Neural cell (in vitro differentiated cells): Measurements from ENCODE around the gene EIF3K. TPM values are rescaled to one million over a fixed set of nuclear protein-coding genes. Genes with fewer than 3 reads are reported as not detected.

Source experiments
- H2AFZ ChIP-seq: fragments of 200-600, 300-800 bp; sonication (generic), shearing (Covaris generic); 2 replicates; pipeline ENCODE4 v1.6.0; 2014; ENCODE audit warnings: low read depth, mild to moderate bottlenecking, antibody characterized with exemption, low read length, moderate library complexity
- H3F3A ChIP-seq: fragments of 200-600 bp; shearing (Covaris generic); 2 replicates; pipeline ENCODE4 v1.6.1; 2016; ENCODE audit warnings: mild to moderate bottlenecking, moderate library complexity, mixed read lengths, antibody characterized with exemption, low read length; ENCODE audit not compliant: insufficient read depth, poor library complexity, severe bottlenecking
- H3K27ac ChIP-seq: fragments of 200-600, 300-800 bp; sonication (generic), shearing (Covaris generic); 2 replicates; pipeline ENCODE4 v1.5.1; 2014; ENCODE audit warnings: mild to moderate bottlenecking, low read length, moderate library complexity
- H3K27me3 ChIP-seq: fragments of 300-800, 200-600 bp; sonication (generic), shearing (Covaris generic); 2 replicates; pipeline ENCODE4 v1.6.0; 2014; ENCODE audit warnings: mild to moderate bottlenecking, low read depth, low read length, moderate library complexity; ENCODE audit not compliant: insufficient read depth
- H3K36me3 ChIP-seq: fragments of 300-800, 200-600 bp; sonication (generic), shearing (Covaris generic); 2 replicates; pipeline ENCODE4 v1.5.1; 2014; ENCODE audit warnings: mild to moderate bottlenecking, antibody characterized with exemption, low read length, moderate library complexity; ENCODE audit not compliant: insufficient read depth
- H3K4me2 ChIP-seq: fragments of 300-800, 200-600 bp; sonication (generic), shearing (Covaris generic); 2 replicates; pipeline ENCODE4 v1.6.0; 2014; ENCODE audit warnings: mild to moderate bottlenecking, low read length
- H3K4me3 ChIP-seq: fragments of 300-800, 200-600 bp; sonication (generic), shearing (Covaris generic); 2 replicates; pipeline ENCODE4 v1.5.1; 2014; ENCODE audit warnings: mild to moderate bottlenecking, low read length, moderate library complexity
- H3K79me2 ChIP-seq: fragments of 200-600 bp; shearing (Covaris generic); replicated peaks from 2 replicates; pipeline ENCODE4 v1.6.0; 2014; ENCODE audit warnings: mild to moderate bottlenecking, low read length, moderate library complexity; ENCODE audit not compliant: insufficient read depth
- H3K9ac ChIP-seq: fragments of 300-800, 200-600 bp; sonication (generic), shearing (Covaris generic); 2 replicates; pipeline ENCODE4 v1.6.1; 2016; ENCODE audit warnings: mild to moderate bottlenecking, low read length, mixed read lengths
- H3K9me2 ChIP-seq: fragments of 200-600 bp; shearing (Covaris generic); 2 replicates; pipeline ENCODE4 v1.6.1; 2016; ENCODE audit warnings: mild to moderate bottlenecking, low read length, mixed read lengths; ENCODE audit not compliant: insufficient read depth
- H3K9me3 ChIP-seq: fragments of 200-600, 300-800 bp; sonication (generic), shearing (Covaris generic); 2 replicates; pipeline ENCODE4 v1.6.1; 2016; ENCODE audit warnings: mild to moderate bottlenecking, mixed run types, low read length, moderate library complexity, mixed read lengths
- H4K20me1 ChIP-seq: fragments of 200-600 bp; shearing (Covaris generic); 2 replicates; pipeline ENCODE4 v1.6.1; 2016; ENCODE audit warnings: mild to moderate bottlenecking, mixed run types; ENCODE audit not compliant: insufficient read depth
- EP300 ChIP-seq: fragments of 450-650 bp; conservative IDR thresholded peaks from 2 replicates; pipeline ENCODE4 v1.6.1; 2014; ENCODE audit warnings: antibody characterized with exemption, mild to moderate bottlenecking, moderate library complexity; ENCODE audit not compliant: poor library complexity, severe bottlenecking
- EZH2 ChIP-seq: fragments of 200-600, 300-800 bp; shearing (Covaris generic), sonication (generic); IDR thresholded peaks from 2 replicates; pipeline ENCODE4 v1.6.1; 2014; ENCODE audit warnings: antibody characterized with exemption, low read length, borderline replicate concordance, mild to moderate bottlenecking; ENCODE audit not compliant: insufficient read depth, poor library complexity, severe bottlenecking
- MXI1 ChIP-seq: fragments of 450-650 bp; conservative IDR thresholded peaks from 2 replicates; pipeline ENCODE4 v1.6.1; 2014; ENCODE audit warnings: antibody characterized with exemption, mild to moderate bottlenecking; ENCODE audit not compliant: poor library complexity, severe bottlenecking
- POLR2AphosphoS5 ChIP-seq: IDR thresholded peaks from 2 replicates; pipeline ENCODE4 v1.6.1; 2012
- RAD21 ChIP-seq: fragments of 450-650 bp; conservative IDR thresholded peaks from 2 replicates; pipeline ENCODE4 v1.6.1; 2014; ENCODE audit warnings: antibody characterized with exemption, mild to moderate bottlenecking, moderate library complexity
- SMC3 ChIP-seq: fragments of 450-650 bp; conservative IDR thresholded peaks from 2 replicates; pipeline ENCODE4 v1.6.1; 2014; ENCODE audit warnings: antibody characterized with exemption, mild to moderate bottlenecking, moderate library complexity; ENCODE audit not compliant: poor library complexity
- TAF1 ChIP-seq: IDR thresholded peaks from 2 replicates; pipeline ENCODE4 v1.6.1; 2012; ENCODE audit warnings: low read depth
- polyA plus RNA-seq: library from polyadenylated mRNA; depleted of rRNA; stranded (reverse); fragments of >200 nt; gene quantifications from 2 replicates; pipeline ENCODE4 v1.2.3, GENCODE V29; 2014
- TF ChIP-seq, protein P1 (sequence below): IDR thresholded peaks from 2 replicates; pipeline ENCODE4 v1.6.1; 2012; ENCODE audit warnings: borderline replicate concordance
- TF ChIP-seq, protein P2 (sequence below): fragments of 450-650 bp; IDR thresholded peaks from 2 replicates; pipeline ENCODE4 v1.5.1; 2014; ENCODE audit warnings: antibody characterized with exemption, mild to moderate bottlenecking, moderate library complexity; ENCODE audit not compliant: poor library complexity, severe bottlenecking

Gene EIF3K
- polyA plus RNA-seq, 1 donor from 2014 or later, result 462 TPM

DNA sequence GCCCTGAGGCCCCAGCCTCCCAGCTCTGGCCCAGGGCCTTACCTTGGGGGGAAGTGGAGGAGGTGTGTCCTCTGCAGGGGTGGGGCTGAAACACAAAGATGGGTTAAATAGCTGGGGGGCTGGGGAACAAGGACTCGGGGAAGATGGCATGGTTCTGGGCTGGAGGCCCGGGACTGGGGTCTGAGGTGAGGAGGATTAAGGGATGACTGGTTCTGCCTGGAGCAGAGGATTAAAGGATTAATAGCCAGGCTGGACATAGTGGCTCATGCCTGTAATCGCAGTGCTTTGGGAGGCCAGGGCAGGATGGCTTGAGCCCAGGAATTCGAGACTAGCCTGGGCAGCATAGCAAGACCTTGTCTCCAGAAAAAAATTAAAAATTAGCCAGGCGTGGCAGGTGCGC, 12.9 kb upstream of the EIF3K start:
- TF ChIP-seq EP300 (no peak), TAF1 (no peak), MXI1 (no peak), SMC3 (no peak)
- TF ChIP-seq, protein P1, sequence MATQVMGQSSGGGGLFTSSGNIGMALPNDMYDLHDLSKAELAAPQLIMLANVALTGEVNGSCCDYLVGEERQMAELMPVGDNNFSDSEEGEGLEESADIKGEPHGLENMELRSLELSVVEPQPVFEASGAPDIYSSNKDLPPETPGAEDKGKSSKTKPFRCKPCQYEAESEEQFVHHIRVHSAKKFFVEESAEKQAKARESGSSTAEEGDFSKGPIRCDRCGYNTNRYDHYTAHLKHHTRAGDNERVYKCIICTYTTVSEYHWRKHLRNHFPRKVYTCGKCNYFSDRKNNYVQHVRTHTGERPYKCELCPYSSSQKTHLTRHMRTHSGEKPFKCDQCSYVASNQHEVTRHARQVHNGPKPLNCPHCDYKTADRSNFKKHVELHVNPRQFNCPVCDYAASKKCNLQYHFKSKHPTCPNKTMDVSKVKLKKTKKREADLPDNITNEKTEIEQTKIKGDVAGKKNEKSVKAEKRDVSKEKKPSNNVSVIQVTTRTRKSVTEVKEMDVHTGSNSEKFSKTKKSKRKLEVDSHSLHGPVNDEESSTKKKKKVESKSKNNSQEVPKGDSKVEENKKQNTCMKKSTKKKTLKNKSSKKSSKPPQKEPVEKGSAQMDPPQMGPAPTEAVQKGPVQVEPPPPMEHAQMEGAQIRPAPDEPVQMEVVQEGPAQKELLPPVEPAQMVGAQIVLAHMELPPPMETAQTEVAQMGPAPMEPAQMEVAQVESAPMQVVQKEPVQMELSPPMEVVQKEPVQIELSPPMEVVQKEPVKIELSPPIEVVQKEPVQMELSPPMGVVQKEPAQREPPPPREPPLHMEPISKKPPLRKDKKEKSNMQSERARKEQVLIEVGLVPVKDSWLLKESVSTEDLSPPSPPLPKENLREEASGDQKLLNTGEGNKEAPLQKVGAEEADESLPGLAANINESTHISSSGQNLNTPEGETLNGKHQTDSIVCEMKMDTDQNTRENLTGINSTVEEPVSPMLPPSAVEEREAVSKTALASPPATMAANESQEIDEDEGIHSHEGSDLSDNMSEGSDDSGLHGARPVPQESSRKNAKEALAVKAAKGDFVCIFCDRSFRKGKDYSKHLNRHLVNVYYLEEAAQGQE, result no peak
- no peaks in the 10 kb centered on the region for H3K79me2 ChIP-seq
- no peaks in the 10 kb centered on the region for H3K36me3 ChIP-seq
- no peak overlapping the region for H3K27ac ChIP-seq
- H3F3A ChIP-seq, result no peaks in the 10 kb centered on the region
- no peak overlapping the region for H3K9ac ChIP-seq
- no peak overlapping the region for H2AFZ ChIP-seq
- no peaks in the 10 kb centered on the region for H3K9me2 ChIP-seq
- H3K27me3 ChIP-seq, result no peaks in the 10 kb centered on the region
- H3K4me2 ChIP-seq, result no peak overlapping the region
- H3K9me3 ChIP-seq, result no peaks in the 10 kb centered on the region
- no peak overlapping the region for H3K4me3 ChIP-seq
- no peaks in the 10 kb centered on the region for H4K20me1 ChIP-seq

DNA sequence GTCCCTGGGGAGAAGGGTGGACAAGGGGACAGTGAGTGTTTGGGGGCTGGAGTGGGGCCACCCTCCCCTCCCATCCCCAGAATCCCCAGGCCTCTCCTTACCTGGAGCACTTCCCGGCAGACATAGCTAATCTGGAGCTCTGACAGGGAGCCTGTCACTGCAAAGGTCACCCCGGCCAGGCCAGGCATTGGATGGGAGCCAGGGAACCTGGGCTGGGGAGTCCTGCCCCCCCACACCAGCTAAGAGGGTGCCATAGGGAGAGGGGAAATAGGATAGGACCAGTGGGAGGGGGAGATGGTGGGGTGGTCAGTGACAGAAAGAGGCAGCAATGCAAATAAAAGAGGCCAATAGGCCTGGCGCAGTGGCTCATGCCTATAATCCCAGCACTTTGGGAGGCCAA, 4.7 kb upstream of the EIF3K start:
- Histone ChIP-seq H2AFZ (no peak overlapping the region), H3K9me3 (no peaks in the 10 kb centered on the region), H3K27ac (no peak overlapping the region), H3K4me3 (no peak overlapping the region), H3K27me3 (no peaks in the 10 kb centered on the region), H4K20me1 (no peaks in the 10 kb centered on the region), H3K36me3 (no peaks in the 10 kb centered on the region), H3K9me2 (no peaks in the 10 kb centered on the region), H3K4me2 (no peak overlapping the region), H3F3A (no peaks in the 10 kb centered on the region), H3K9ac (no peak overlapping the region), H3K79me2 (peaks cover 2% of the 10 kb centered on the region)
- no peak for TF ChIP-seq POLR2AphosphoS5
- no peak for TF ChIP-seq RAD21
- no peak for TF ChIP-seq TAF1
- TF ChIP-seq, protein P2, sequence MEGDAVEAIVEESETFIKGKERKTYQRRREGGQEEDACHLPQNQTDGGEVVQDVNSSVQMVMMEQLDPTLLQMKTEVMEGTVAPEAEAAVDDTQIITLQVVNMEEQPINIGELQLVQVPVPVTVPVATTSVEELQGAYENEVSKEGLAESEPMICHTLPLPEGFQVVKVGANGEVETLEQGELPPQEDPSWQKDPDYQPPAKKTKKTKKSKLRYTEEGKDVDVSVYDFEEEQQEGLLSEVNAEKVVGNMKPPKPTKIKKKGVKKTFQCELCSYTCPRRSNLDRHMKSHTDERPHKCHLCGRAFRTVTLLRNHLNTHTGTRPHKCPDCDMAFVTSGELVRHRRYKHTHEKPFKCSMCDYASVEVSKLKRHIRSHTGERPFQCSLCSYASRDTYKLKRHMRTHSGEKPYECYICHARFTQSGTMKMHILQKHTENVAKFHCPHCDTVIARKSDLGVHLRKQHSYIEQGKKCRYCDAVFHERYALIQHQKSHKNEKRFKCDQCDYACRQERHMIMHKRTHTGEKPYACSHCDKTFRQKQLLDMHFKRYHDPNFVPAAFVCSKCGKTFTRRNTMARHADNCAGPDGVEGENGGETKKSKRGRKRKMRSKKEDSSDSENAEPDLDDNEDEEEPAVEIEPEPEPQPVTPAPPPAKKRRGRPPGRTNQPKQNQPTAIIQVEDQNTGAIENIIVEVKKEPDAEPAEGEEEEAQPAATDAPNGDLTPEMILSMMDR, result no peak
- TF ChIP-seq, protein P1, result no peak
- TF ChIP-seq SMC3, result no peak
- no peak for TF ChIP-seq EZH2
- no peak for TF ChIP-seq MXI1
- TF ChIP-seq EP300, result no peak
